K562 (cell line): ENCODE measurements around the gene SMIM45.
A peak's percentile ranks its signal among the peaks of the same experiment; 100 is the strongest.

Source experiments
- CTCFL ChIP-seq: IDR thresholded peaks from 2 replicates; pipeline ENCODE4 v1.6.1; 2011; ENCODE audit warnings: borderline replicate concordance, low read depth, mild to moderate bottlenecking, moderate library complexity, low read length; ENCODE audit not compliant: insufficient read depth, poor library complexity, severe bottlenecking
- FOS ChIP-seq: IDR thresholded peaks from 3 replicates; pipeline ENCODE4 v1.6.1; 2011; ENCODE audit not compliant: insufficient read length; ENCODE audit errors: extremely low read depth
- FOXP4 ChIP-seq: sonication (generic); formaldehyde crosslinking; IDR thresholded peaks from 2 replicates; pipeline ENCODE4 v1.8.0; 2022; ENCODE audit warnings: mild to moderate bottlenecking, missing genetic modification reagents, borderline replicate concordance
- GABPB1 ChIP-seq: sonication (generic); formaldehyde crosslinking; IDR thresholded peaks from 2 replicates; pipeline ENCODE4 v1.8.0; 2022; ENCODE audit warnings: mild to moderate bottlenecking, missing genetic modification reagents
- GATA2 ChIP-seq: sonication (generic); formaldehyde crosslinking; IDR thresholded peaks from 2 replicates; pipeline ENCODE4 v1.4.0; 2020; ENCODE audit warnings: mild to moderate bottlenecking, missing genetic modification reagents
- HDAC8 ChIP-seq: fragments of 450-650 bp; IDR thresholded peaks from 2 replicates; pipeline ENCODE4 v1.6.1; 2016; ENCODE audit warnings: mild to moderate bottlenecking, missing genetic modification characterization, moderate library complexity, missing compliant biosample characterization
- JUNB ChIP-seq: fragments of 450-650 bp; formaldehyde crosslinking; conservative IDR thresholded peaks from 2 replicates; pipeline ENCODE4 v1.4.0; 2020; ENCODE audit warnings: mild to moderate bottlenecking
- KAT7 ChIP-seq: sonication (generic); formaldehyde crosslinking; IDR thresholded peaks from 2 replicates; pipeline ENCODE4 v1.8.0; 2022; ENCODE audit warnings: missing genetic modification reagents, mild to moderate bottlenecking, borderline replicate concordance
- KDM5B ChIP-seq: fragments of 200-600 bp; sonication (generic); IDR thresholded peaks from 2 replicates; pipeline ENCODE4 v1.6.1; 2012; ENCODE audit warnings: low read depth, mild to moderate bottlenecking, moderate library complexity, low read length, control low read depth, inconsistent platforms; ENCODE audit not compliant: insufficient replicate concordance
- MTA2 ChIP-seq: fragments of 450-650 bp; IDR thresholded peaks from 2 replicates; pipeline ENCODE4 v1.6.1; 2016; ENCODE audit warnings: low read depth
- MYC ChIP-seq, 2 experiments: fragments of 250-450 bp in 1 of 2; sonication (Bioruptor Pico) in 1 of 2; IDR thresholded peaks; 2 replicates each; pipeline versions ENCODE4 v1.5.1 to v1.6.1; 2012 to 2021; ENCODE audit warnings: low read depth in 2 of 2, borderline replicate concordance in 1 of 2, improper control_type of control experiment in 1 of 2, low read length in 1 of 2, mild to moderate bottlenecking in 1 of 2, moderate library complexity in 1 of 2
- MYNN ChIP-seq, 2 experiments: sonication (generic); formaldehyde crosslinking in 1 of 2; IDR thresholded peaks; 2 replicates each; pipeline versions ENCODE4 v1.5.0 to v1.6.1; 2016 to 2020; ENCODE audit warnings: antibody characterized with exemption in 1 of 2, missing genetic modification reagents in 1 of 2
- RAD21 ChIP-seq, 2 experiments: fragments of 250-450 bp in 1 of 2; fragments of 450-650 bp in 1 of 2; sonication (Bioruptor Pico) in 1 of 2; formaldehyde crosslinking in 1 of 2; IDR thresholded peaks in 1 of 2; conservative IDR thresholded peaks in 1 of 2; 2 replicates each; pipeline versions ENCODE4 v1.4.0 to v1.8.0; 2020 to 2022; ENCODE audit warnings: mild to moderate bottlenecking in 2 of 2, moderate library complexity in 1 of 2
- THRAP3 ChIP-seq: fragments of 450-650 bp; IDR thresholded peaks from 2 replicates; pipeline ENCODE4 v1.6.1; 2016; ENCODE audit warnings: mild to moderate bottlenecking, inconsistent platforms, borderline replicate concordance
- ZFX ChIP-seq: sonication (generic); formaldehyde crosslinking; IDR thresholded peaks from 2 replicates; pipeline ENCODE4 v1.8.0; 2022; ENCODE audit warnings: mild to moderate bottlenecking, missing genetic modification reagents, moderate library complexity
- ZNF436 ChIP-seq: fragments of 250-450, 450-650 bp; sonication (Bioruptor Pico); formaldehyde crosslinking; IDR thresholded peaks from 2 replicates; pipeline ENCODE4 v1.7.0; 2020; ENCODE audit warnings: mild to moderate bottlenecking
- TF ChIP-seq, protein P1 (sequence below), 3 experiments: IDR thresholded peaks in 2 of 3; conservative IDR thresholded peaks in 1 of 3; 2 replicates each; pipeline ENCODE4 v1.5.1; 2011 to 2012; ENCODE audit warnings: low read length in 3 of 3, mild to moderate bottlenecking in 3 of 3, control low read depth in 2 of 3, improper control_type of control experiment in 1 of 3, inconsistent platforms in 1 of 3, low read depth in 1 of 3, mixed read lengths in 1 of 3, moderate library complexity in 1 of 3; ENCODE audit not compliant: insufficient read depth in 2 of 3

The SMIM45 gene

DNA sequence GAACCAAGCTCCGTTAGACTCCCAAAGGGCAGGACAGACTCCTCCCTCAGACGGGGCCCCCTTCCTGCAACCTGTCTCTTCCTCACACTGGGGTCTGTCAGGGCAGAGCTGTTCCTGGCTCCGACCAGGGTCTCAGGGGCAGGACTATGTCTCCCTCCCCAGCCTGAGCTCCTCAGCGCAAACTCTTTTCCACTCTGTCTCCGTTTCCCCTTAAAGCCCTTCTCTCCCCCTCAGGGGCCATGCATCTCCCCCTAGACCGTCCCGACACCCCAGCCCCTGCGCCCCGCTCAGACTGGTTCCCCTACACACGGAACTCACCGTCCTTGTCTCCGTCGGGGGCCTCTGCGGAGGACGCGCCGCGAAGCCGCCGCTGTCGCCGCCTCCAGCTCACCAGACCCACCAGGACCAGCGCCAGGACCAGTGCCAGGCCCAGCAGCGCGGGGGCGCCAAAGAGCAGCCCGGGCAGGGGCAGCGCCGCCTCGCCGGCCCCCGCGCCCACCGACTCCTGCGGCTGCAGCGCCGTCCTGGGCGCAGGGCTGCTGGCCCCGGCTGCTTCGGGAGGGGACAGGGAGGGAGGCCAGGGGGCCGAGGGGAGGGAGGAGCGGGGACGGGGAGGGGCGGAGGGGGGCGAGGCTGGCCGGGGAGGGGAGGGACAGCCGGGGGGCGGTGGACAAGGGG is 26.0 kb upstream of the SMIM45 start (continued):
- no peak for TF ChIP-seq GATA2 (CRISPR knock-in tag)
- TF ChIP-seq CTCFL = peak; percentile 69
- TF ChIP-seq JUNB (CRISPR knock-in tag) = no peak
- 0 out of 2 replicates have a peak, but pooled peaks have one; percentile 13 for TF ChIP-seq ZFX
- TF ChIP-seq RAD21 (CRISPR knock-in tag; conservative IDR thresholded peaks at IDR 0.05 in 1 of 2, IDR thresholded peaks at IDR 0.05 in 1 of 2) = peak in 1 of 2 experiments; percentile 43; a peak in 2 of 4 replicates
- no peak for TF ChIP-seq THRAP3
- no peak for TF ChIP-seq HDAC8
- TF ChIP-seq MTA2 = no peak
- no peak for TF ChIP-seq KDM5B
- TF ChIP-seq, protein P1, sequence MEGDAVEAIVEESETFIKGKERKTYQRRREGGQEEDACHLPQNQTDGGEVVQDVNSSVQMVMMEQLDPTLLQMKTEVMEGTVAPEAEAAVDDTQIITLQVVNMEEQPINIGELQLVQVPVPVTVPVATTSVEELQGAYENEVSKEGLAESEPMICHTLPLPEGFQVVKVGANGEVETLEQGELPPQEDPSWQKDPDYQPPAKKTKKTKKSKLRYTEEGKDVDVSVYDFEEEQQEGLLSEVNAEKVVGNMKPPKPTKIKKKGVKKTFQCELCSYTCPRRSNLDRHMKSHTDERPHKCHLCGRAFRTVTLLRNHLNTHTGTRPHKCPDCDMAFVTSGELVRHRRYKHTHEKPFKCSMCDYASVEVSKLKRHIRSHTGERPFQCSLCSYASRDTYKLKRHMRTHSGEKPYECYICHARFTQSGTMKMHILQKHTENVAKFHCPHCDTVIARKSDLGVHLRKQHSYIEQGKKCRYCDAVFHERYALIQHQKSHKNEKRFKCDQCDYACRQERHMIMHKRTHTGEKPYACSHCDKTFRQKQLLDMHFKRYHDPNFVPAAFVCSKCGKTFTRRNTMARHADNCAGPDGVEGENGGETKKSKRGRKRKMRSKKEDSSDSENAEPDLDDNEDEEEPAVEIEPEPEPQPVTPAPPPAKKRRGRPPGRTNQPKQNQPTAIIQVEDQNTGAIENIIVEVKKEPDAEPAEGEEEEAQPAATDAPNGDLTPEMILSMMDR (IDR thresholded peaks at IDR 0.05 in 2 of 3, conservative IDR thresholded peaks at IDR 0.05 in 1 of 3; ENCODE audit: insufficient read depth in 2 of 3, low read depth in 1 of 3, low read length in 3 of 3) = peak; percentile 59 to 89 (median 65)
- 0 out of 2 replicates have a peak, but pooled peaks have one; percentile 24 for TF ChIP-seq MYNN (IDR thresholded peaks at IDR 0.05)
- TF ChIP-seq MYNN (CRISPR knock-in tag; IDR thresholded peaks at IDR 0.05) = no peak
- peak; percentile 71; the same call in 1 of the 2 replicates for TF ChIP-seq KAT7
- TF ChIP-seq FOXP4 (CRISPR knock-in tag) = no peak
- no peak for TF ChIP-seq ZNF436 (CRISPR knock-in tag)
- no peak for TF ChIP-seq FOS
- TF ChIP-seq MYC (IDR thresholded peaks at IDR 0.05; ENCODE audit: low read depth, low read length) = 0 out of 2 replicates have a peak, but pooled peaks have one; percentile 17
- no peak for TF ChIP-seq MYC (CRISPR knock-in tag; IDR thresholded peaks at IDR 0.05; ENCODE audit: borderline replicate concordance, low read depth)
- 0 out of 2 replicates have a peak, but pooled peaks have one; percentile 36 for TF ChIP-seq GABPB1 (CRISPR knock-in tag)
